Brain microvascular endothelial cell (primary cell): ENCODE results near the gene ARHGAP26.
A peak's percentile ranks its signal among the peaks of the same experiment; 100 is the strongest.

Experiments used
- DNase-seq: peaks from one replicate; pipeline ENCODE4 v3.0.0-alpha.2; 2020
- H3K27ac ChIP-seq: fragments of 250-450 bp; sonication (Bioruptor Pico); 2 replicates; pipeline ENCODE4 v1.5.1; 2020; ENCODE audit warnings: mild to moderate bottlenecking, moderate library complexity
- H3K27me3 ChIP-seq: fragments of 250-450 bp; sonication (Bioruptor Pico); replicated peaks from 2 replicates; pipeline ENCODE4 v1.5.1; 2020; ENCODE audit warnings: mild to moderate bottlenecking
- H3K36me3 ChIP-seq: fragments of 250-450 bp; sonication (Bioruptor Pico); replicated peaks from 2 replicates; pipeline ENCODE4 v1.5.1; 2020; ENCODE audit warnings: mild to moderate bottlenecking
- H3K4me3 ChIP-seq: 2 replicates; pipeline ENCODE4 v1.5.1; 2011; ENCODE audit warnings: low read depth, mild to moderate bottlenecking, control low read depth, low read length, moderate library complexity
- in situ Hi-C: cut with HindIII; loops from 2 replicates; pipeline ENCODE4 v1.10.0; 2017; ENCODE audit warnings: low sequenced_read_pairs, low pct_ligation_motif_present
- TF ChIP-seq, protein P1 (sequence below): IDR thresholded peaks from 2 replicates; pipeline ENCODE4 v1.5.1; 2011; ENCODE audit warnings: low read depth, mild to moderate bottlenecking, moderate library complexity, low read length, control low read depth, inconsistent platforms; ENCODE audit errors: missing control alignments

Gene ARHGAP26

DNA sequence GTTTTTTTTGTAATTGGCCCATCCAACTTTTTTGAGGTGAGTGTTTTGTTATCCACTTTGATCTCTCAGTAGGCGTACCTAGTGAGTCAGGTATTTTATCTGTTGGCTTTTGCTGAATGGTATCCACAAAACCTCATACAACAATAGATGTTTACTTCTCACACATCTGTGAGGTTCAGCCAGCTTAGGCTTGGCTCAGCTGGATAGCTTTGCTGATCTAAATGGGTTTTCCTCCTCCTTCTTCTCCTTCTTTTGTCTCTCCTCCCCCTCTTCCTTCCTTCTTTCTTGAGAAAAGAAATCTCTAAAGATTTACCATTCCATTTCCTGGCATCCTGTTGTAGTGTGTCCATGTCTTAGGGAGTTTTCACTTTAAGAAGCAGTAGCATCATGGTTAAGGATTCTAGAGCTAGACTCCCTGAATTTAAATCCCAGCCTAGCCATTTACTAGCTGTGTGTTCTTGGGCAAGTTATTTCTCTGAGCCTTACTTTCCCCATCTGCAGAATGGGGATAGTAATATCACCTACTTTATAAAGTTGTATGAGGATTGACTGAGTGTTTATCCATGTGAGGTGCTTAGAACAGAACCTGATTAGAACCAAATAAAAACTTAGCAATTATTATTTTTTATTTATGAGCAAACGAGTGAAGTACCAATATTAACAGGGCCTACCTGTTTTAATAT, 126.3 kb downstream of the ARHGAP26 start:
- no peak overlapping the region for H3K4me3 ChIP-seq
- TF ChIP-seq, protein P1, sequence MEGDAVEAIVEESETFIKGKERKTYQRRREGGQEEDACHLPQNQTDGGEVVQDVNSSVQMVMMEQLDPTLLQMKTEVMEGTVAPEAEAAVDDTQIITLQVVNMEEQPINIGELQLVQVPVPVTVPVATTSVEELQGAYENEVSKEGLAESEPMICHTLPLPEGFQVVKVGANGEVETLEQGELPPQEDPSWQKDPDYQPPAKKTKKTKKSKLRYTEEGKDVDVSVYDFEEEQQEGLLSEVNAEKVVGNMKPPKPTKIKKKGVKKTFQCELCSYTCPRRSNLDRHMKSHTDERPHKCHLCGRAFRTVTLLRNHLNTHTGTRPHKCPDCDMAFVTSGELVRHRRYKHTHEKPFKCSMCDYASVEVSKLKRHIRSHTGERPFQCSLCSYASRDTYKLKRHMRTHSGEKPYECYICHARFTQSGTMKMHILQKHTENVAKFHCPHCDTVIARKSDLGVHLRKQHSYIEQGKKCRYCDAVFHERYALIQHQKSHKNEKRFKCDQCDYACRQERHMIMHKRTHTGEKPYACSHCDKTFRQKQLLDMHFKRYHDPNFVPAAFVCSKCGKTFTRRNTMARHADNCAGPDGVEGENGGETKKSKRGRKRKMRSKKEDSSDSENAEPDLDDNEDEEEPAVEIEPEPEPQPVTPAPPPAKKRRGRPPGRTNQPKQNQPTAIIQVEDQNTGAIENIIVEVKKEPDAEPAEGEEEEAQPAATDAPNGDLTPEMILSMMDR: no peak
- no peaks in the 10 kb centered on the region for H3K36me3 ChIP-seq
- no peaks in the 10 kb centered on the region for H3K27me3 ChIP-seq
- in situ Hi-C loops: no loop called here
- no peak for DNase-seq
- H3K27ac ChIP-seq: no peak overlapping the region

DNA sequence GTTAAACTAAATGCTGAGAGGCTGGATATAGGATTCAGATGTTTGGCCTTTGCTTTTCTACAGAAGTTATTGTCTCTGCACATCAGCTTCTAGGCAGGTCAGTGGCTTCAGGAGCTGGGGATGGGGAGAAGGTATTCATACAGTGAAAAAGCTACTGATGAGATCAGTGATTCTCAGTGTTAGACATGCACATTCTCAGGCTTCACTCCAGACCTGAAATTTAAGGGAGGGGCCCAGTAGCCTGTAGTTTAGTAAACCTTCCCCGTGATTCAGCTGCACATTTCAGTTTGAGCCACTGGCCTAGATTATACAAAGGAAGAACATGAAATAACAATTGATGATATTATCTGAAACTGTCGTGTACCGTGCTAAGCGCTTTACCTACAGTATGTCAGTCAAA, 127.2 kb downstream of the ARHGAP26 start:
- H3K27me3 ChIP-seq: no peaks in the 10 kb centered on the region
- no peaks in the 10 kb centered on the region for H3K36me3 ChIP-seq
- no peak overlapping the region for H3K4me3 ChIP-seq
- no peak overlapping the region for H3K27ac ChIP-seq
- in situ Hi-C loops: no loop called here
- TF ChIP-seq, protein P1: no peak
- no peak for DNase-seq

DNA sequence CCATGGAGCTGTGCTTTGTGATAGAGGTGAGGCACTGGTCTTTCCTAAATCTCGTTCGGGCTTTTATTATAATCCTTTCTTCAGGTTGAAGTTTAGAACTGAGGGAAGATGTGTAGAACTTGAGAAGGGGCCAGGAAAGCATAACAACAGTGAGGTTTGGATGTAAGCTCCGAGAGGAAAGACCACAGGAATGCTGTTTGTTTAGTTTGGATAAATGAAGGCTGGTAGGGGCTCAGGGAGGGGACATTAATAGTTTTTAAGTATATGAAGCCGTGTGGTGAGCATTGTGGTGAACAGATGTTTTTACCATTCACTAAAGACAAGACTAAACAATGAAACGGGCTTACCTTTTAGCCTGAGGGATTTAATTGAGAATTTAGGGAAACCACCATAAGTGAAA, 130.8 kb downstream of the ARHGAP26 start:
- Histone ChIP-seq H3K4me3 (no peak overlapping the region), H3K36me3 (no peaks in the 10 kb centered on the region), H3K27me3 (no peaks in the 10 kb centered on the region), H3K27ac (no peak overlapping the region)
- DNase-seq: peak; percentile 54
- TF ChIP-seq, protein P1: no peak
- in situ Hi-C loops: no loop called here

DNA sequence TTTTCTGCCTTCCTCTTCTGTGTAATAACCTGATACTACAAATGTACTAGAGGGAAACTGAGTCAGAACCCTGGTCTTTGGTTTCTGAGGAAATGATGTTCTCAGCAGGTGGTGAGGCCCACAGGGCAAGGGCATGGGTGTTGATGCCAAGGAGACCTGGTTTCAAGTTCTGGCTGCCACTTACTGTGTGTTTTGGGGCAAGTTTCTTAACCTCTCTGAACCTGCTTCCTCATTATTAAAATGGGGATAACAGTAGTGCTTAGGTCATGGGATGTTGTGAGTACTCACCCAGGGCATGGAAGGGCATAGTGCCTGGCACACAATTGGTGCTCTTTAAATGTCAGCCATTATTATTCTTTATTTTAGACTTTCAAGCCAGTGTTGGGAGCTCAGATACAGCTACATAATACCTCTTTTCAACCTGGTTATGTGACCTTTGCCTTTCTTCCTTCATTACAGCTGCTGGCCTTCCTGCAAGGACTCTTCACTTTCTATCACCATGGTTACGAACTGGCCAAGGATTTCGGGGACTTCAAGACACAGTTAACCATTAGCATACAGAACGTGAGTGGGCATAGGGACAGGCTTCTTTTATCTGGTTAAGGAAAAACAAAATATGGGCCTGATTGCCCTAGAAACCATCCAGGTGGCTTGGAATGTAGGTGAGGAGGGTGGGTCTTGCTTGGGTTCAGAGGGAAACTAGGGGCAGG, 131.5 kb downstream of the ARHGAP26 start:
- Histone ChIP-seq H3K27ac (no peak overlapping the region), H3K36me3 (no peaks in the 10 kb centered on the region), H3K4me3 (no peak overlapping the region), H3K27me3 (no peaks in the 10 kb centered on the region)
- no peak for DNase-seq
- in situ Hi-C loops: no loop called here
- TF ChIP-seq, protein P1: no peak

DNA sequence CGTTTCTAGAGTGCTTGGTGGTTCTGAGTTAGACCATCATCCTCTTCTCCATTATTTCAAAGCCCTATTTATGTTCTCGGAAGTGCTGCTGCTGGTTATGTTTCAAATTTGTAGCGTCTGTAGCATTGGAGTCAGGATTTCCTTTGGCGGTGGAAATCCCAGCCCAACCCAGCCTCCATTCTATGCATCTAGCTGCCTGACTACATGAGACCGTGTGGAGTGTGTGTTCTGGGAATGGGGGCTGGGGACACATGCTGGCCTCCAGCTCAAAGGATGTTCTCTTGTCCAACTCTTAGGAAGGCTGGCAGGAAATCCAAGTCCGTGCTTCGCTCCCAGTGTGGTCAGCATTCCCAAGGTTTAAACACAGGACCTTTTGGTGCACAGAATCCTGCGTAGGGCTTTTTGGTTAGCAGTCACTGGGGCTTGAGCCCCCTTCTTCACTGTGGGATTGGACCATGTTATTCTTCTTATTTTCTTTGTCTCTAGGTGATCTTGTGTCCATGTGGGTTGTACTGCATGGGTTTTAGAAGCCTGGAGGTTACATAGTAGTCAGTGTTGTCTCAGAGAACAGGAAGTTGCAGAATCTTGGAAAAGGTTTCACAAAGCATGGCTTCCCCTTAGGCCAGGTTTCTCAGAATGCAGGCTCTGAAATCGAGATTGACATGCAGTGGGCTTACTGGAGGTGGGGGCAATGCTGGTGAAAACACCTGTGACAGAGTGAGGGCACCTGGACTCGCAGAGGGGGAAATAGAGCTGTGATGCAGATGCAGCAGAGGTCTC, 132.2 kb downstream of the ARHGAP26 start:
- Histone ChIP-seq H3K27ac (no peak overlapping the region), H3K4me3 (no peak overlapping the region), H3K36me3 (no peaks in the 10 kb centered on the region), H3K27me3 (no peaks in the 10 kb centered on the region)
- in situ Hi-C loops: no loop called here
- TF ChIP-seq, protein P1: no peak
- no peak for DNase-seq
